Stimulated activated CD4-positive, alpha-beta T cell treated with anti-CD3 and anti-CD28 coated beads, Interleukin-1b, Interleukin-23, amount 100 ng/mL, for 48 hours (primary cell): ENCODE data around the gene IL1RAP.

Source experiments
- DNase-seq: peaks from one replicate; pipeline ENCODE4 v3.0.0-alpha.2; 2020

The IL1RAP gene

GRCh38 chr3:190680691-190681090, 166.8 kb downstream of the IL1RAP start:
- DNase-seq: no peak

- DNase-seq: no peak
Measured at GRCh38 chr3:190684776-190685175, 170.9 kb downstream of the IL1RAP start.

DNA sequence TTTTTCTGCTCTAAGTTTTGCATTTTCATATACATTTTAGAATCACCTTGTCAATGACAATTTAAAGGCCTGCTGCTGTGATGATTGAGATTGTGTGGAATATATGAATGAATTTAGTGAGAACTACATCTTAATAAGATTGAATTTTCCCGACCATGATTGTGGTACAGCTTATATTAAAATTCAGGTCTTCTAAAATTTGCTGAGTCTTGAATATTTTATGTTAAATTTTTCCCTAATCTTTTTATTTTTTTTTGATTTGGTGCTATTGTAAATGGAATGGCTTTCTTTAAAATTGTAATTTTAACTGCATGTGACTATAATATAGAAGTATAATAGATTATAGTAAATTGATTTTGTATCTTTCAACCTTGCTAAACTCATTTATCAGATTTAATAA, 172.1 kb downstream of the IL1RAP start:
- no peak for DNase-seq

GRCh38 chr3:190690246-190690645, 176.4 kb downstream of the IL1RAP start:
- DNase-seq: no peak

DNA sequence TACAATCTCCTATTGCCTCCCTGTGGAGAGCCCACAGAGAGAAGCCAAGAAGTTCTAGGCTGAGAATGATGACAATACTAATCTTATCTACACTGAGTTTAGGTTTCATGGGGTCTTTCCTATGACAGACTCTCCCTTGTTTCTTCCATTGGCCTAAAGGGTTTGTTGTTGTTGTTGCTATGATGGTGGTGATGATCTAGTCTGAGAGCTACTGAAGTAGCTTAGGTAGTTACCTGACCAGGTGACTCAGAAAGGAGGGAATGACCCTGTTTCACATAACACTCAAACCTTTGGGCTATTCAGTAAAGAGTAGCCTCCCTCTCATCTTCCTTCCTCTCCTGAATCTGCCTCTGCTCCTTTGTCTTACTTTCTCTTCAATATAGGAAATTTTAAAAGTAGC, 178.4 kb downstream of the IL1RAP start:
- DNase-seq: no peak

DNA sequence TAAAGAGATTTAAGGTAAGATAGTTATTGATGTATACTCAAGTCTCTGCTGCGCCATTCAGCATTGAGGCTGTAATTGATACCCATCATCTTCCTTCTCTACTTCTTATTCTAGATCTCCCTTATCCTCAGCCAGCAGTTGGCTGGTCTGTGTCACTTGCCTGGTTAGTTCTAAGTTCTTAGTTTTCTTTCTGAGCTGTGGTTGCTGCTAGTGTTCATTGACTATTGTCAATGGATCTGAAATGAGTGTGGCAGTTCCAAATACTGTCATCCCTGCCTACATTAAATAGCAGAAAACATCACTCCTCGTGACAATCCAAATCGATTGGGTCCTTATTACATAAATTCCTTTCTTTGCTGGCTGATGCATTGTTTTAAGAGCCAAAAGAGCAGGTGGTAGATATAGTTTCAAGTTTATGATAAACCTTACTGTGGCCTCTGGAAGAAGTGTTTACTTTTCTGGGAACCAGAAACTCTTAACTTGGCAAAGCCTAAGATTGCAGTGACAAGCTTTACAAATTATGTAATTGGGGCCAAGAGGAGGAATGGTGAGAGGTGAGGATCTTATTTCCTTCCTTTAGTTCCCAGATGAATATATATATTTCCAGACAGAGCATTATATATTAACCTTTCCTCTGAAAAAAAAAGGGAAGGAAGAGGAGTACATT, 180.6 kb downstream of the IL1RAP start:
- no peak for DNase-seq

- DNase-seq: no peak
Measured at GRCh38 chr3:190695225-190695624, 181.3 kb downstream of the IL1RAP start.

GRCh38 chr3:190695994-190696393, 182.1 kb downstream of the IL1RAP start:
- DNase-seq: no peak

DNA sequence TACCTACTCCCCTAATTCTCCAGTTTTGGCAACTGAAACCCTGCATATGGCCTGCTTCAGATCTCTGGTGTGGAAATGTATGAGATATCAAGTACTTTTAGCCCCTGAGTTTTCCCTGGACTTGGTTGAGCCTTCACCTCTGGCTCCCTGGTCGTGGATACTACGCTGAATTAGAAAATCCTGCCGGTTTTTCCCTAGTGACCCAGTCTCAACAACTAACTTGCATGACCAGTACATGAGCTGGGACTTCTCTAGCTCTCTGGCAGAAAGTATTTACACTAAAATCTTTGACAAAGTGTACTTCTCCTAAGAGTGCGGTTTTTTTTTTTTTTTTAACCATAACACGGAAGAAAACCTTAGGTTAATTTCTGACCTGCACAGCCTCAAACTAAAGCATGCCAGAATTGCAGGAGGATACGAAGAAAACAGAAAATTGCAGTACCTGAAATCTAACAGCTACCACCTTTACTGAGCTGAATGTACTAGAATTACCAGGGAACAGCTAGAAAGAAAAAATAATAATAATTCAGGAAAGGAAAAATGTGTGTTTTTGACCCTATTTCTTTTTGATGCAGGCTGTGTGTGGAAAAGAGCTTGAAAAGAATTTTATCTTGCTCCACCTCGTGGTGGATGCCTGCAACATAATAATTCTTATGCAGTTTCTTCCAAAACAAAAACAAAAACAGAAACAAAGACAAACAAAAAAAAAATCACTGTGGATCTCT, 183.1 kb downstream of the IL1RAP start:
- DNase-seq: no peak

GRCh38 chr3:190697502-190697830, 183.6 kb downstream of the IL1RAP start:
- no peak for DNase-seq

DNA sequence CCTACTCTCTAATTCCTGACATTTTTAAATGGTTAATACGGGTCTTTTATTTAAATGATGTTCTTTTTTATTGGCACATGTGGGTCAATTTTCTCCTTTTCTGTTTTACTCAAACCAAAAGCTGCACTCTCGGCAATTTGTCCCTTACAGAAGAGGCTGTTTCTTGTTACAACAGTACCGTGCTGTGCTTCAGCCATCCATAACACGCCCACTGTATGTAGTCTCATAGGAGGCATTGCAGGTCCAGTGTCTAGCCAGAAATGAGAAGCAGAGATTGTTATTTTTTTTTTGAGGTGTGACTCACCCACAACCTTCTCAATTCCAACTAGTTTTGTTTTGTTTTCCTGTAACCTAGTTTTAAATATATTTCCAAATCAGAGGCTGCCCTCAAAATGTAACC, 184.0 kb downstream of the IL1RAP start:
- DNase-seq: no peak

GRCh38 chr3:190699776-190700175, 185.9 kb downstream of the IL1RAP start:
- no peak for DNase-seq

DNA sequence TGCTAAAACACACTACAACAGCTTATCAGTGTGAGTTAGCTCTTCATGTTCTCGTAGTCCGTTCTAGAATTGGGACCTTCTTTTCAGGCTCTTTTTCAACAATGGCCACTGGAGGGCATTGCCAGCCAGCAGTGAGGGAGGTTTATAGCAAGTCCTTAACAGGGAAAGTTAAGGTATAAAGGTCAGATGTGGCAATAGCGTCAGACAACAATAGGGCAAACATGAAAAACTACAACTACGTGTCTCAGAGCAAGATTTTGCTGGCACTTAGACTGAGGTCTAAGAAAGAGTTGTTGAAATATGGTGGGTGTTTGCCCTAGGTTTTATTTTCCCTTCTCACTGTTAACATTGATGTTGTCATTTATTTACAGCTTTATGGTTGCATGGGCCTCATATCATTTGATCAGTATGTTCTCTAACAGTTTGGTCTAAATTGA, 187.2 kb downstream of the IL1RAP start:
- DNase-seq: no peak

DNA sequence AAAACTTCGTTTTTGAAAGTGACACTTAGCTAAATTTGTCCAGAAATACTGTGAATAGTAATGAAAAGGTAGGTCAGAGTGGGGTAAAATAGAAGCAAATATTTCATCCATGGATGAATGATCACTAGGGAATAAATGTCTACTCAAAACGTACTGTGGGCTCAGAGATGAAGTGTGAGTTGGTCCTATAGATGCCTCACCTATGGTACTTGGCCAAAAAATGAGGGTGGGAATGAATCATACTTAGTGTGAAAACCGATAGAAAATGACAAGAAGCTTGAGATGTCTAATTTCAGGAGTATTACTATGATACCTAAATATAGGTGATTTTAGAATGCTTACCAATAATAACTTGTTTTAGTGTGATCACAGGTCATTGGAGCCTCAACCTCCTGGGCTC, 192.7 kb downstream of the IL1RAP start:
- DNase-seq: no peak
